H1 (cell line): ENCODE data around the gene MBTPS2. TPM values are rescaled to one million over a fixed set of nuclear protein-coding genes. Genes with fewer than 3 reads are reported as not detected.

ENCODE experiments used
- CBX8 ChIP-seq: fragments of 300-800, 300-1000 bp; sonication (generic); IDR thresholded peaks from 2 replicates; pipeline ENCODE4 v1.7.1; 2016; ENCODE audit warnings: low read depth, low read length, borderline replicate concordance
- EZH2 ChIP-seq: fragments of 200-600 bp; sonication (generic); IDR thresholded peaks from 2 replicates; pipeline ENCODE4 v1.7.1; 2012; ENCODE audit warnings: low read depth, mild to moderate bottlenecking, moderate library complexity, low read length, inconsistent platforms; ENCODE audit not compliant: severe bottlenecking
- SP1 ChIP-seq: IDR thresholded peaks from 2 replicates; pipeline ENCODE4 v1.6.1; 2011; ENCODE audit warnings: low read depth, low read length
- polyA plus RNA-seq, 7 experiments: library from polyadenylated mRNA; depleted of rRNA in 3 of 7; stranded (reverse) in 5 of 7; unstranded in 2 of 7; fragments of >200 nt in 5 of 7; fragments of 200-250 nt in 2 of 7; gene quantifications; 1 replicate in 5 of 7; 2 replicates in 1 of 7; 4 replicates in 1 of 7; pipeline versions ENCODE4 v1.2.1 to v1.2.3, GENCODE V29; 2011 to 2013; ENCODE audit warnings: missing spikeins in 2 of 7, mixed read lengths in 2 of 7
- total RNA-seq: library from RNA; stranded (reverse); fragmentation: NEBNext Ultra II Directional; extraction: Animal tissue kit (Norgen Biotek cat#: 25700); gene quantifications from 2 replicates; pipeline ENCODE4 v1.2.1, GENCODE V29; 2021
- TF ChIP-seq, protein P1 (sequence below): IDR thresholded peaks from 2 replicates; pipeline ENCODE4 v1.6.1; 2011; ENCODE audit warnings: low read depth, mild to moderate bottlenecking, low read length; ENCODE audit not compliant: insufficient read depth

MBTPS2 gene
- total and polyA plus RNA-seq, 2 of the 8 experiments (the other 6 are each of a cell fraction or from before 2014, with no cell fraction given): 4.3 to 7.4 TPM

DNA sequence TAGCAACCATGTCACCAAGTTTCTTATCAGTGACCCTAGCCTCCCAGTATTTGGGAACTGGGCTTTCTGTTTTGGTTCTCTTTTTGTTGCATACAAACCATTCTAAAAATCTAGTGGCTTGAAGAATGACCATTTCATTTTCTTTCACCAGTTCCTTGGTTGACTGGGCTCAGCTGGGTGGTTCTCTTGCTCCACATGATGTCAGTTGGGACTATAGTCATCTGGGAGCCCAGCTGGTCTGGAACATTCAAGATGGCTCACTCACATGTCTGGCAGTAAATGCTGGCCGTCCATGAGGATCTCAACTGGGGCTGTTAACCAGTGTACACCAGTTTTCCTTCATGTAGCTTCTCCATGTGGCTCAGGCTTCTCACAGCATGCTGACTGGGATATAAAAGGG, 27.6 kb upstream of the MBTPS2 start (continued):
- TF ChIP-seq EZH2: no peak
- TF ChIP-seq, protein P1, sequence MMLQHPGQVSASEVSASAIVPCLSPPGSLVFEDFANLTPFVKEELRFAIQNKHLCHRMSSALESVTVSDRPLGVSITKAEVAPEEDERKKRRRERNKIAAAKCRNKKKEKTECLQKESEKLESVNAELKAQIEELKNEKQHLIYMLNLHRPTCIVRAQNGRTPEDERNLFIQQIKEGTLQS: no peak
- no peak for TF ChIP-seq SP1
- no peak for TF ChIP-seq CBX8
- TF ChIP-seq, all 59 proteins: peak for 0
